Measurements from ENCODE around the gene BCL11A. TPM values are rescaled to one million over a fixed set of nuclear protein-coding genes. Genes with fewer than 3 reads are reported as not detected.
A peak's percentile ranks its signal among the peaks of the same experiment; 100 is the strongest.

The BCL11A gene
- total and polyA plus RNA-seq, 5 donors from 2014 or later: 0.17 to 2.0 (median 0.30) TPM; not detected in 1

- Histone ChIP-seq H3K4me1 (ENCODE audit: control insufficient read depth, insufficient read depth, low read length, poor library complexity, severe bottlenecking) (no peaks in the 10 kb centered on the region), H3K9me3 (ENCODE audit: control insufficient read depth in 2 of 2, low read length in 2 of 2) (no peaks in the 10 kb centered on the region), H3K4me3 (ENCODE audit: low read depth, low read length) (no peak overlapping the region), H3K36me3 (ENCODE audit: control insufficient read depth, insufficient read depth, low read length) (no peaks in the 10 kb centered on the region), H3K27ac (ENCODE audit: insufficient read depth, low read length, poor library complexity, severe bottlenecking) (no peak overlapping the region), H3K27me3 (ENCODE audit: control insufficient read depth, insufficient read depth, low read length) (no peaks in the 10 kb centered on the region)
- Mint-ChIP-seq H3K4me3 (no peak overlapping the region), H3K9me3 (peaks cover 0 to 2% (median 0%) of the 10 kb centered on the region in 7 donors), H3K27me3 (peaks cover 8% of the 10 kb centered on the region), H3K27ac (no peak overlapping the region), H3K4me1 (no peaks in the 10 kb centered on the region), H3K36me3 (no peaks in the 10 kb centered on the region)
- no peak for ATAC-seq (ENCODE audit: low read depth in 2 of 2)
- DNase-seq: no peak
Measured at GRCh38 chr2:60450488-60450887, 103.0 kb downstream of the BCL11A start.

DNA sequence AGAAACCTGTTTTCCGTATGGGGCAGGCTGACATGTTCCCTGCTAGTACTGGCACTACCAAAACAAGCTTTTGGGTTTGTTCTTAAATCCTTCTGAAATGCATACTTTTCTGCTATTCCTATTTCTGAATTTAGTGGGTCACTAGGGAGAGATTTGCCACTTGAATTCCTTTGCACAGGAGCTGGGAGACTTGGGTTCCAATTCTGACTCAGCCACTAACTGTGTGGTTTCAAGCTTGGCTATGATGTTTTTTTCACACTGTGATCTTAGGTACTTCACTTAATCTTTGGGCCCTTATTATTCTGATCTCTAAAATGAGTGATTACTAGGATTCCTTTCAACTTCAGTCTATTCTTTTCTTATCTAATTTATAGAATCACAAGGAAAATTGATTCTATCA, 105.5 kb downstream of the BCL11A start:
- Mint-ChIP-seq H3K36me3 (no peaks in the 10 kb centered on the region), H3K4me3 (no peak overlapping the region), H3K27me3 (peaks cover 10% of the 10 kb centered on the region), H3K4me1 (no peaks in the 10 kb centered on the region), H3K27ac (peak overlapping the region in 1 of 3 donors; percentile 48), H3K9me3 (peaks cover 0 to 2% (median 0%) of the 10 kb centered on the region in 7 donors)
- DNase-seq (no peak), ATAC-seq (ENCODE audit: low read depth in 2 of 2) (no peak)
- Histone ChIP-seq H3K4me3 (ENCODE audit: low read depth, low read length) (no peak overlapping the region), H3K27ac (ENCODE audit: insufficient read depth, low read length, poor library complexity, severe bottlenecking) (no peak overlapping the region), H3K36me3 (ENCODE audit: control insufficient read depth, insufficient read depth, low read length) (no peaks in the 10 kb centered on the region), H3K9me3 (ENCODE audit: control insufficient read depth in 2 of 2, low read length in 2 of 2) (no peaks in the 10 kb centered on the region), H3K27me3 (ENCODE audit: control insufficient read depth, insufficient read depth, low read length) (no peaks in the 10 kb centered on the region), H3K4me1 (ENCODE audit: control insufficient read depth, insufficient read depth, low read length, poor library complexity, severe bottlenecking) (no peaks in the 10 kb centered on the region)

DNA sequence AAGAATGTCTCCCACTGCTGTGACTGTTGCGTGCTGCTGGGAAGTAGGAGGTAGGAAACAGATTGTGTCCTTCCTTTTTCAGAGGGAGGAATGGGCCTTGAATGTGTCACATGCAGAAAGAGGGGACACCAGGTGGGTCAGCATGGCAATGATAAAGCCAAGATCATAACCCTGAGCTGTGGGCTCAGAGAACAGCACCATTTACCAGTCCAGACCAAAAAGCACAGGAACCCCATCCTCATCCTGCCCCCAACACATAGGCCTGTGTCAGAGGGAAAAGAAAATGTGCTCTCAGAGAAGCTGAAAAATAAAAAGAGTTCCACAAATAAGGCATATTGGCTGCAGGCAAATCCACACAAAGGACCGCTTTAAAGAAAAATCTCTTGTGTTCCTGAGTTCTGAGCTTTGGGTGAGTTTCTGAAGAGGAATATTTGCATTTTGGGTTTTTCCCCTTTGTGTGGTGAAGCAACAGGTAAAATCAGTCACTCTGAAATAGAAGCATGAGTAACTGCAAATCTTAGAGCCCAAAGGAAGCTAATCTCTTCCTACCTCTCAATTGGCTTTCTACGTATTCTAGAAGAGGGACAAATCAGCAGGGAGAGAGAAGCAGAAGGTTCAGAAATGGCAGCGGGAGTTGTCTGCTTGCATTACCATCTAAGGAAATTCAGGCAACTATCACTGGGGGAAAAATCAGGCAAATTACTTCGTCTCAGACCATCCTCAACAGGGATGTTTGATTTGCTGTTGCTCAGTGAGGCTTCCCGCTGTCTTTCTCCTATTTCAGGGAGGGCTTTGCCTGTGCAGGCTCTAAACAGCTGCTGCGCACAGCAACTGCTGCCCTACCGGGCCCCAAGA, 106.8 kb downstream of the BCL11A start:
- Mint-ChIP-seq H3K4me3 (no peak overlapping the region), H3K9me3 (peaks cover 0 to 2% (median 0%) of the 10 kb centered on the region in 7 donors), H3K27me3 (peaks cover 10% of the 10 kb centered on the region), H3K36me3 (no peaks in the 10 kb centered on the region), H3K4me1 (no peaks in the 10 kb centered on the region), H3K27ac (no peak overlapping the region)
- H3K4me3 ChIP-seq (ENCODE audit: low read depth, low read length): no peak overlapping the region
- H3K27ac ChIP-seq (ENCODE audit: insufficient read depth, low read length, poor library complexity, severe bottlenecking): no peak overlapping the region
- H3K9me3 ChIP-seq (ENCODE audit: control insufficient read depth in 2 of 2, low read length in 2 of 2): no peaks in the 10 kb centered on the region
- H3K36me3 ChIP-seq (ENCODE audit: control insufficient read depth, insufficient read depth, low read length): no peaks in the 10 kb centered on the region
- DNase-seq (no peak), ATAC-seq (ENCODE audit: low read depth in 2 of 2) (peak in 1 of 2 donors; percentile 31)
- H3K4me1 ChIP-seq (ENCODE audit: control insufficient read depth, insufficient read depth, low read length, poor library complexity, severe bottlenecking): no peaks in the 10 kb centered on the region
- H3K27me3 ChIP-seq (ENCODE audit: control insufficient read depth, insufficient read depth, low read length): no peaks in the 10 kb centered on the region

- no peak overlapping the region for H3K4me3 ChIP-seq (ENCODE audit: low read depth, low read length)
- no peaks in the 10 kb centered on the region for H3K27me3 ChIP-seq (ENCODE audit: control insufficient read depth, insufficient read depth, low read length)
- no peaks in the 10 kb centered on the region for H3K36me3 ChIP-seq (ENCODE audit: control insufficient read depth, insufficient read depth, low read length)
- DNase-seq: no peak
- H3K36me3 Mint-ChIP-seq: no peaks in the 10 kb centered on the region
- ATAC-seq (ENCODE audit: low read depth in 2 of 2): no peak
- H3K4me3 Mint-ChIP-seq: no peak overlapping the region
- no peak overlapping the region for H3K27ac ChIP-seq (ENCODE audit: insufficient read depth, low read length, poor library complexity, severe bottlenecking)
- H3K4me1 Mint-ChIP-seq: no peaks in the 10 kb centered on the region
- no peaks in the 10 kb centered on the region for H3K9me3 ChIP-seq (ENCODE audit: control insufficient read depth in 2 of 2, low read length in 2 of 2)
- H3K4me1 ChIP-seq (ENCODE audit: control insufficient read depth, insufficient read depth, low read length, poor library complexity, severe bottlenecking): no peaks in the 10 kb centered on the region
- H3K9me3 Mint-ChIP-seq: peaks cover 0 to 4% (median 0%) of the 10 kb centered on the region in 7 donors
- peaks cover 10% of the 10 kb centered on the region for H3K27me3 Mint-ChIP-seq
- no peak overlapping the region for H3K27ac Mint-ChIP-seq
Measured at GRCh38 chr2:60445684-60446179, 107.7 kb downstream of the BCL11A start.

GRCh38 chr2:60442608-60443007, 110.8 kb downstream of the BCL11A start:
- H3K36me3 Mint-ChIP-seq: no peaks in the 10 kb centered on the region
- Histone ChIP-seq H3K9me3 (ENCODE audit: control insufficient read depth in 2 of 2, low read length in 2 of 2) (no peaks in the 10 kb centered on the region), H3K4me3 (ENCODE audit: low read depth, low read length) (no peak overlapping the region), H3K4me1 (ENCODE audit: control insufficient read depth, insufficient read depth, low read length, poor library complexity, severe bottlenecking) (no peaks in the 10 kb centered on the region), H3K27ac (ENCODE audit: insufficient read depth, low read length, poor library complexity, severe bottlenecking) (no peak overlapping the region), H3K36me3 (ENCODE audit: control insufficient read depth, insufficient read depth, low read length) (no peaks in the 10 kb centered on the region), H3K27me3 (ENCODE audit: control insufficient read depth, insufficient read depth, low read length) (no peaks in the 10 kb centered on the region)
- H3K9me3 Mint-ChIP-seq: peaks cover 0 to 1% (median 0%) of the 10 kb centered on the region in 7 donors
- H3K4me3 Mint-ChIP-seq: peak overlapping the region in 1 of 4 donors; percentile 53
- DNase-seq (no peak), ATAC-seq (ENCODE audit: low read depth in 2 of 2) (no peak)
- H3K27ac Mint-ChIP-seq: no peak overlapping the region
- H3K4me1 Mint-ChIP-seq: no peaks in the 10 kb centered on the region
- H3K27me3 Mint-ChIP-seq: peaks cover 10% of the 10 kb centered on the region

DNA sequence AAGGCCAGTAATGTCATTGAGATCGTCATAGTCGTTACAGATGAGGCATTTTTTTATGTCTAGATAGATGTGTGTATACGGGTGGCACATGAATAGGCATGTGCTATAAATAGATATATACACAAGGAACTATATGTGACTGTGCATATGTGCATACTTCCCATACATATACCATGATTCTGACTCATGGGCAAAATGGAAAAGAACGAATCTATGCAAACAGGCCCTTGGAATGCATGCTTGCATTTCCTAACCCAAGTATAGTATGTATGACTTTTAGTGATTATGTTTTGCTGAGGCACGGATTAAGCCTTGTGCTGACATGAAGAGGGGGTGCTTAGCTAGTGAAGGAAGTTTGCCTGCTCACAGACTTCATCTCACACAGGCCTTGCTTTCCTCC, 111.7 kb downstream of the BCL11A start:
- DNase-seq (no peak), ATAC-seq (ENCODE audit: low read depth in 2 of 2) (no peak)
- Histone ChIP-seq H3K36me3 (ENCODE audit: control insufficient read depth, insufficient read depth, low read length) (no peaks in the 10 kb centered on the region), H3K27ac (ENCODE audit: insufficient read depth, low read length, poor library complexity, severe bottlenecking) (no peak overlapping the region), H3K4me1 (ENCODE audit: control insufficient read depth, insufficient read depth, low read length, poor library complexity, severe bottlenecking) (no peaks in the 10 kb centered on the region), H3K9me3 (ENCODE audit: control insufficient read depth in 2 of 2, low read length in 2 of 2) (no peaks in the 10 kb centered on the region), H3K27me3 (ENCODE audit: control insufficient read depth, insufficient read depth, low read length) (no peaks in the 10 kb centered on the region), H3K4me3 (ENCODE audit: low read depth, low read length) (no peak overlapping the region)
- no peaks in the 10 kb centered on the region for H3K36me3 Mint-ChIP-seq
- no peak overlapping the region for H3K4me3 Mint-ChIP-seq
- H3K27ac Mint-ChIP-seq: no peak overlapping the region
- peaks cover 9% of the 10 kb centered on the region for H3K27me3 Mint-ChIP-seq
- H3K4me1 Mint-ChIP-seq: no peaks in the 10 kb centered on the region
- H3K9me3 Mint-ChIP-seq: peaks cover 0 to 1% (median 0%) of the 10 kb centered on the region in 7 donors

GRCh38 chr2:60440767-60441163, 112.7 kb downstream of the BCL11A start:
- Mint-ChIP-seq H3K27ac (no peak overlapping the region), H3K36me3 (no peaks in the 10 kb centered on the region), H3K9me3 (peaks cover 0 to 1% (median 0%) of the 10 kb centered on the region in 7 donors), H3K4me1 (no peaks in the 10 kb centered on the region), H3K4me3 (no peak overlapping the region), H3K27me3 (peaks cover 6% of the 10 kb centered on the region)
- DNase-seq (no peak), ATAC-seq (ENCODE audit: low read depth in 2 of 2) (no peak)
- Histone ChIP-seq H3K4me3 (ENCODE audit: low read depth, low read length) (no peak overlapping the region), H3K27ac (ENCODE audit: insufficient read depth, low read length, poor library complexity, severe bottlenecking) (no peak overlapping the region), H3K36me3 (ENCODE audit: control insufficient read depth, insufficient read depth, low read length) (no peaks in the 10 kb centered on the region), H3K27me3 (ENCODE audit: control insufficient read depth, insufficient read depth, low read length) (no peaks in the 10 kb centered on the region), H3K4me1 (ENCODE audit: control insufficient read depth, insufficient read depth, low read length, poor library complexity, severe bottlenecking) (no peaks in the 10 kb centered on the region), H3K9me3 (ENCODE audit: control insufficient read depth in 2 of 2, low read length in 2 of 2) (no peaks in the 10 kb centered on the region)

Measured in CD4-positive, CD25-positive, alpha-beta regulatory T cell (primary cell).